ENCODE measurements around the gene SERPINA4.

- TF ChIP-seq CTCF (IDR thresholded peaks at IDR 0.05; ENCODE audit: low read depth, low read length, poor library complexity, severe bottlenecking) = no peak
- TF ChIP-seq EZH2phosphoT487 (IDR thresholded peaks at IDR 0.05; ENCODE audit: borderline replicate concordance, low read length) = no peak
These were observed 10.7 kb downstream of the SERPINA4 start for GRCh38 chr14:94571950-94572349.
